GM21515 (cell line): ENCODE data around the gene IPCEF1.
"Not testable (repeated sequence)": the region's sequence is repeated elsewhere in the genome, so short reads cannot be mapped to it uniquely, and the experiment has no call there.

Experiments used
- ATAC-seq: cut with Tn5 transposase; IDR thresholded peaks from one replicate; pipeline ENCODE4 v1.9.1; 2021; ENCODE audit not compliant: unreplicated experiment

IPCEF1 gene

DNA sequence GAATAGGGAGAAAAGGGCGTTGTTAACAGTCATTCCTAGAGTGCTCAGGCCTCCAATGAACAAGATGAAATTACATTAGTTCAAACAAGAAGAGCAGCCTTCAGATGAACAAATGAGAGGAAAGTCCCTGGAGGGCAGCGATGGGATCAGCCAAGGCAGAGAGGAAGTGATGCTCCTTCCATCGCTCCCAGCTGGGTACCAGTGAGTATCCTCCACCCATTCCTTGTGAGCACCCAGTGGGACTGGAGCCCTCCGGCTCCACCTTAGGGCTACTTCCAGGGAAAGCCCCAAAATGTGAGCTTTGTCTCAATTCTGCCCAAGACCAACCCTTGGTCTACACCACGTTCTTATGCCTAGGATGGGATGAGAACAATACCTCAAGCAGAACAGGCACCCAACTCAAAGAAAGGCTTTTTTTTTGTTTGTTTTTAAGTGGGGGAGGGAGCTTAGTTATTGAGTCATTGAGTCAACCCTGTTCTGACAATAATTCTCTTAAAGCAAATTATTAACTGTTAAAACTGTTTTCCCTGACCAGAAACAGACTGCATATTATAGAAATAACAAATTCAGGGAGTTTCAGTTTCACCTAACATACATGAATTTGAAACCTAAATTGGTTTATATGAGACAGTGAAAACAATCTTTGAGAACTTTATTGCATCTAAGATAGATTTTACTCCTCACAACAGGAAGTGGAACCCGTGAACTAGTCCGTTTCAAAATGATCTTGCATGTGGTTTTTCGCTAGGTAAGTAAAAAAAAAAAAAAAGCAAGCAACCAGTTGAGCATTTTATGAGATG, 106.9 kb downstream of the IPCEF1 start:
- peak; percentile 73 for ATAC-seq

DNA sequence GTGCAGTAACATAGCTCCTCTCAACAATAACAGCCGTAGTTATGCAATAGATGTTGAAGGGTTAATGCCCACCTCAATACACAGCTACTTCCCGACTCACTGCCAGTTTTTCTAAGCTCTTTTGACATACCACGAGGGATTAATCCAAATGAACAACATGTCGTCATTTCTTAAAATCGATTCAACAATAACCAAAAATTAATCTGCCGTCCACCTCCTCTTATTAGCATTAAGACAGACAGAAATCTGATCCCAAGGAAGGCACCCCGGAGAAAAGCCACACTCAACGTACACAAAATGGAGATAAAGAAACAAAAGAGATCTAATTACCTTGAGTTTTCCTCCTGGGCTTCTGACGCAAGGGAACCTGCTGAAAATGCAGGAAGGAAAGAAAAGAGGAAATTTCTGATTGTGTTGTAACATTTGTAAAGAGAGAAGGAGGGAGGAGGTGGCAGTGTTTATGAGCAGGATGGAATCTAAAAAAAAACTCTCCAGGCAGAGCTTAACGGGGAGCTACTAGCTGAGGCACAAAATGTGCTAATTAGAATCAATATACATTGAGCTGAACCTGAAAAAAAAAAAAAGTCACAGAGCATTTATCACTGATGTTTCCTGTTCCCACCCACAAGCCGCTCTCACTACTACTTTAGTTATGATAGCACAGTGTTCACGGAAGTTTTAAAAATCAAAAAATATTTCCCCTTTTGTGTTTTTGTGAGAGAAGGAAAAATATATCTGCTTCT, 109.3 kb downstream of the IPCEF1 start:
- ATAC-seq: peak; percentile 53

DNA sequence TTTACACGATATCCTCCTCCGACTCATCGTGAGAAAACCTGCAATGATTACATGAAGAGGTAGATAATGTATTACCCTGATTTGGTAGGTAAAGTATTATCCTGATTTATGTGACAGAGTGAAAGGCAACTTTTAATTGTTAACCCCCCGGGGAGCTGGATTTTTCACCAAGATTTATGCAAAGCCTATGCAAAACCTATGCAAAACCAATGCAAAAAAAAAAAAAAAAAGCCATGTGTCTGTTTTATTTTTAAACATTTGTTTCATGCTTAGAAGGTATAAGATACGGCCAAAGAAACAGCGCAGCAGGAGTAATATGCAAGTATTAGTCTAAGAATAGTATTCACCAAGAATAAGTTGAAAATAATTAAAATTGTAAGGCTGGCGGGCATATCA, 109.9 kb downstream of the IPCEF1 start:
- ATAC-seq: no peak

DNA sequence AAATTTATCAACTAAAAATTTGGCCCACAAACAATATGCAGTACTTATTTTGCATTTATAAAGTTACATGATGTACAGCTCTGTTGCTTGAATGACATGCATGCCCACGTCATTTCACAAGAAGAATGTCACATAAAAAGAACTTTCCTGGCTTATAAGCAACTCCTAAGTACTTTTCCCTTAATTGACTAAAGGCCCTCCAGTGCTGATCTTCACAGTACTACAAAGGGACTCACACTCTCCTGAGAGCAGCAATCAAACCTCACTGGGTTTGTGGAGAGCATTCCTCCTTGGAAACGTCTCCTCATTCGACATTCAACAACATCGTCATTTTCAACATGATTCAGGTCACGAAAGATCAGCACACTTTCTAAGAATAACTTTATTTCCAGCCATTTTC, 111.1 kb downstream of the IPCEF1 start:
- ATAC-seq: no peak

DNA sequence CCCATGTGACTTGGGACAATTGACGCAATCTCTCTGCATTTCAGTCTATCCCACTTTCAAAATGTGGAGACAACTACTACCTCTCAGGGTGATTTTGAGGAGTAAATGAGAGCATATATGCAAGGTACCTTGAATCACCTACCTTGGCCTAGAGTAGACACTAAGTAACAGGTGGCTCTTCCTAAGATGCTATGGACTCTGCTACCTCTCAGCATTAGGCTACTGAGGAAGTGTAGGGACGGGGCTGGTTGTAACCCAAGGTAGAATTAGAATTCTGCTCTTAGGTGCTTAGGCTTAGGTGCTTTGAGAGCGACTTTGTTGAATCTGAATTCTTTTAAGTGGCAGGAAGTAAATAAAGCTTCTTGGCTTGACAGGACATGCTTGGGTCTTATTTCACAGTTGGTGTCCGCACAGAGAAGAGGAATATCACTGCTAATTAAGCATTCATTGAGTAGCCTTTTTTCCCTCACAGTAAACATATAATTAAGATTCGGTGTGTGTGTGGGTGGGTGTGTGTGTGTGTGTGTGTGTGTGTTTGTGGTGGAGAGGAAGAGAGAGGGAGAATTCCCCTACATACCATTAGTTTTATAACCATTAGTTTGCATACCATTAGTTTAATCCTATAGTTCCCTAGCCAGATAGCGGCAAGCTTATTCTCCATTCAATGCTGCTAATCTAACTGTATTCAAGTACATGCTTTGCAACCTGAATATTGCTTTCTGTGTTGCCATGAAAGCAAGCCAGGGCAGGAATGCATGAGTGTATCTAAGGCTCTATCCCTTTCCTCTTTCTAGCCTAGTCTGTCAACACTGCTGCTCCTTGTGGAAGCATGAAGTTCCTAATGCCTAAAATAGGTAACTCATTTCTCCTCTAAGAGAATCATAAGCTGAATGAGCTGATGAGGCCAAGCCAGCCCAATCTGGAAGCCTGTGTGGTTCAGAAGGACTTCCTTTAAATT, 112.5 kb downstream of the IPCEF1 start:
- ATAC-seq: no peak

DNA sequence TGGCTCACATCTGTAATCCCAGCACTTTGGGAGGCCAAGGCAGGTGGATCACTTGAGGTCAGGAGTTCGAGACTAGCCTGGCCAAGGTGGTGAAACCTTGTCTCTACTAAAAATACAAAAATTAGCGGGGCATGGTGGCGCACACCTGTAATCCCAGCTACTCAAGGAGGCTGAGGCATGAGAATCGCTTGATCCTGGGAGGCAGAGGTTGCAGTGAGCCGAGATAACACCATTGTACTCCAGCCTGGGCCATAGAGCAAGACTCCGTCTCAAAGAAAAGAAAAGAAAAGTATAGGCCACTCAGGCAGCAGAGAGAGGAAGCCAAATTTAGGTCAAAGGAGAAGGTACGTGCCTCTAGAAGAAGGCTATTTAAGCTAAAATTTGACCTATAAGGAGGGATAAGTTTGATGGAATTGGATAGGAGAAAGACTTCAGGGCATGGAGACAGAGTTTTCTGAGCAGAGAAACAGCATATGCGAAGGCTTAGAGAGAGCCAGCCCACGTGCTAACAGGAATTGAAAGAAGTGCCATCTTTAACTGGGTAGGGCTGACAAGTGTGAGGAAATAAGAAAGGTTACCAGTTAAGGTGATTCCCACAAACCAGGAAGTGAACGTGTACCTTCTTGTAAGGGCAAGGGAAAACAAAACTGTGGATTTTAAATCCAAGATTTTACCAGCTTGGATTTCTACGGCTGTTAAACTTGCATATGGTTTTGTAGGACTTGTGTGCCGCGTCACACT, 113.8 kb downstream of the IPCEF1 start:
- no peak for ATAC-seq

DNA sequence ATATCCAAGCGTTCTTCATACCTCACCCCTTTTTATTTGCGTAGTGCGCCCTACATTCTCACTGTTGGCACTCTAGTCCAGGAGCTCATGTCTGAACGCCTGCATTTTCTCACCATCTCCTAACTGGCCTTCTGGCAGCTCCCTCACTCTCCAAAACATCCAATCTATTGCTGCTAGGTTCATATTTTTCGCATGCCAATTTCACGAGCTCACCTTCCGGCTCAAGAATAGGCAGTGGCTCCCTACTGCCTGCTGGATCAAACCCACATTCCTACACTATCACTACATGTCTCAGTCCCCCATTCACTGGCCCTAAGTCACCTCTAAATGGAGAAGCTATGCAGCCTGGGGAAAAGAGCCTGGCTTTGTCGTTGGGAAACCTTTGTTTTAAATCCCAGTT, 115.0 kb downstream of the IPCEF1 start:
- no peak for ATAC-seq

DNA sequence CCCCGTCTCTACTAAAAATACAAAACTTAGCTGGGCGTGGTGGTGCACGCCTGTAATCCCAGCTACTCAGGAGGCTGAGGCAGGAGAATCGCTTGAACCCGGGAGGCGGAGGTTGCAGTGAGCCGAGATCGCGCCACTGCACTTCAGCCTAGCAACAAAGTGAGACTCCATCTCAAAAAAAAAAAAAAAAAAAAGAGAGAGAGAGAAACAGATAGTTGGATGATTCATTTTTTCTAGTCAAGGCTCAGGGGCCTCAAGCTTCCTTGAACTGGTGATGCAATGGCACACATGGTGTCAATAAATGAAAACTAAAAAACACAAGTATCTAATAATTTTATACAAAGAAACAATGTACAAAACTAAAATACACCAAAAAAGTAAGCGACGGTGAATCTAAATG, 115.5 kb downstream of the IPCEF1 start:
- ATAC-seq: not testable (repeated sequence)

DNA sequence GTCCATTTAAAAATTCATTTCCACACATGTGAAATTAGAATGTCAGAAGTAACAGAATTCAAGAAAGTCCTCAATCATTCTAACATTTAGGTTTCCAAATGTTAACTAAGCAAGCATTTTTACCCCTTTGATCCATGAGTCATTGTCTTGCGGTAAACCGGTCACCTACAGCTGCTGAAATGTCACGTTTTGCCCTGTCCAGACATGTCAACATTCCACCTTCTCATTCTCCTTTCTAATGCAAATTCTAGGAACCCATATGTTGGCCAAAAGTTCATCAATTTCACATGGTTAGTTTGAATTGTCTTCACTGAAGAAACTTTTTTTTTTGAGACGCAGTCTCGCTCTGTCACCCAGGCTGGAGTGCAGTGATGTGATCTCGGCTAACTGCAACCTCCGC, 117.2 kb downstream of the IPCEF1 start:
- ATAC-seq: no peak

DNA sequence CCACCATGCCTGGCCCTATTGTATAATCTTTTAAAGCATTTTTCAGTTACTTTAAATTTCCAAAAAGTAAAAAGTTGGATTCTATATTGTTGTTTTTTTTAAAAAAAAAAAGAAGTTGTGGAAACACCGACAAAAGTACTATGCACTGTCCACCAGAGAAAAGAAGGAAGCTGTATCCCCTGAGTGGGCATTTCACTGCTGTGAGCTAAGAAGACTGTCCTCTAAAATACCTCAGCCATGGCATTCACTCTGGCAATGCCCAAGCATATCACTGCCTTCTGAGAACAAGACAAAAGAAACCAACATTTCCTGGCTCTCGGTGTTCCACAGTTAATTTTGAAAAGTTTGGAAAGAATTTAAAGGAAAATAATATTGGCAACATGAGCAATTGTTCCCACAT, 117.8 kb downstream of the IPCEF1 start:
- ATAC-seq: no peak

DNA sequence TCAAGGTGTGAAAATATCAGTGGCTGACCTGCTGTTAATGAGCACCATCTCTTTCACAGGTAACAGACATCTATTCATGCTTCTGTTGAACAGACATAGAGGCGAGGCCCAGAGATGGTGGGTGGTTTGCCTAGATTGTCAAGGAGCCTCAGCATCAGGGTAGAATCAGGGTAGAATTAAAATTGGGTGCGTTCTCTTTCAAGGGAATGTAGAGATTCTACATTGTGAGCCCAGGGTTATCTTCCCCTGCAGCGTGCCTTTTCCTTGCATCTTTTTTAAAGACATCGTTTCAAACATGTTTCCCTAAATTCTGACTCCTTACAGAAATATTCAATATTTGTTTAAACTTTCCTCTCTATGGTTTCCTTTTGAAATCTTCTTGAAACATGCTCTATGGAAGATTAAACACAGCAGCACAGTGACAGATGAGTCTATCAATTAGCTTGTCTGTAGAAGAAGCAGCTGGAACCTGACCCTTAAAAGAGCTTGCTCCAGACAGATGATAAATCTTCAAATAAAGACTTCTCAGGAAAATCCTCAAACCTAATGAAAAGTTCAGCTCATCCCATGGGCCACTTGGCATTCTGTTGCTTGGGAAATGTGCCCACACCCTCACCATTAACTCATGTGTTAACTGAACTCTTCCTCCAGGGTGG, 119.8 kb downstream of the IPCEF1 start:
- ATAC-seq: no peak

DNA sequence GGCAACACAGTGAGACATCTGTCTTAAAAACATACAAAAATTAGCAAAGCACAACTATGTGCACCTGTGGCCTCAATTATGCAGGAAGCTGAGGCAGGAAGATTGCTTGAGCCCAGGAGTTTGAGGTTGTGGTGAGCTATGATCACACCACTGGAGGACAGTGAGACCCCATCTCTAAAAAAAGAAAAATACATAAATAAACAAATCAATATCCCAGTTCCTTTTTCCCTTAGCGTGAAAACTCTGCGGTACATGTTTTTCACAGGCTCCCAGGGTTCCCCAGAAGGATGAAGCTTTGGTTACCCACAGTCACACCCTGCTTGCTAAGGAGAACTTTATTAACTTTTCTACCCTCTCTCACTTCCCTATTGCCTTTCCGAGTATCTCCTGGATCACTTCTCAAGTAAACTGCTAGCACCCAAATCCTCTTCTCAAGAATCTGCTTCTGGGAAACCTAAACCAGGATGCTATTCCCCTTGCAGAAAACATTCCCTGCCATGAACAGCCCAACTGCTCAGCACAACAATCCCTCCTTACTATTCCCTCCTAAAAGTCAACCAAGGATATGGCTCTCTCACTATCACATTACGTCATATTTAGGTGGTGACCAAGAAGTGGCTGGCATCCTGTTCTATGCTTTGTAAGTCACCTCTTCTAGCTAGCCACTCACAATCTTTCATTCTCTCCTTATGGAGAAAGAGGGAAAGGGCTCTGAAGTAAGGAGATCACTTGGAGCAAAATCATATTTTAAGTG, 122.4 kb downstream of the IPCEF1 start:
- peak; percentile 63 for ATAC-seq

DNA sequence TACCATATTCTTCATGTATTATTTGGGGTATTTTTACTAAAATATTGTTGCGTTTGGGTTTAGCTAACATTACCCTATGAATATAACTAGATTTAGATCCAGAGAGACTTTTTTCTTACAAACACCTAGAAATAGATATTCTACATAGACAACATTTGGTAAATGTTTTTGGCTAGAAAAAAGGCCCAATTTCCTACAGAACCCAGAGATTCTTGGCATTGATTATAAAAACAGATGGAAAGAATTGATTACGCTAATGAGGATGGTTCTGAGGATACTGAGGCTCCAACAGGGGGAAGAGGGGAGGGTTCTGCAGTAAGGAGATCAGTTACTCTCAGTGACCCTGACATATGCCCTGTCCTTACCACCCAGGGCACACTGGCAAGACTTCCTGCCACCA, 123.2 kb downstream of the IPCEF1 start:
- ATAC-seq: no peak

DNA sequence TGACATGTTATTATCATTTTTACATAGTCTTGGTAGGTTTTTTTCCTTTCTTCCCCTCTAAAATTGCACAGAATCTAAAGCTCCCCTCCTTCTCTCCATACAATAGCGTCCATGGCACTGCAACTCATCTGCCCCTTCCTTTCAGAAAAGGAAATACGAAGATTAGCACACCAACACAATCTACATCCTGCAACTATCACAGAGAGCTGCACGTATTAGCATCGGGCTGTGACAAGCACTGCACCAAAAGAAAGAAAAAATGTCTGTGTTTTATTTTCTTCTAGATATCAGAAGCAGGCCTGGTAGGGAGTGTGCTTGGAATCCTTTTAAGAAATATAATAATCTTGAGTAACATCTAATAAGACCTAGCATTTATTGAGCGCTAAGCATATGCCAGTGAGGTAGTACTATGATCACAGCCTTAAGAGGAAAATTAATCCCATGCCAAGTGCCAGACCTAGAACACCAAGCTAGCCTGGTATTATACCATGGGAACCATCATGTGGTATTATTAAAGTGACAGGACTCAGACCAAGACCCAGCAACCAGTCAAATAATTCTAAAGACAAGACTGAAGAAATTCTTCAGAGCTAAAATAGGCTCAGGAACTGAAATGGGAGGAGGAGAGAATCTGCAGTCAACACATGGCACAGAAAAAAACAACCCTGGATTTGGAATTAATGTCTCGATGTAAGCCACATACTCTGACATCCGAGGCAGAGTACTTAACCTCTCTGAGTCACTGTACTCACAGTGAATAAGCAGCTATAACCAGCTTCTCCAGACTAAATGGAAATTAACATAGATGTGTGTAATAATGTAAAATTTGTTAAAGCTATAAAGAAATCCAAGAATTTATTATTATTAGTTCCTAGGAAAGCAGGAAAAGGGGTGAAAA, 124.3 kb downstream of the IPCEF1 start:
- no peak for ATAC-seq

DNA sequence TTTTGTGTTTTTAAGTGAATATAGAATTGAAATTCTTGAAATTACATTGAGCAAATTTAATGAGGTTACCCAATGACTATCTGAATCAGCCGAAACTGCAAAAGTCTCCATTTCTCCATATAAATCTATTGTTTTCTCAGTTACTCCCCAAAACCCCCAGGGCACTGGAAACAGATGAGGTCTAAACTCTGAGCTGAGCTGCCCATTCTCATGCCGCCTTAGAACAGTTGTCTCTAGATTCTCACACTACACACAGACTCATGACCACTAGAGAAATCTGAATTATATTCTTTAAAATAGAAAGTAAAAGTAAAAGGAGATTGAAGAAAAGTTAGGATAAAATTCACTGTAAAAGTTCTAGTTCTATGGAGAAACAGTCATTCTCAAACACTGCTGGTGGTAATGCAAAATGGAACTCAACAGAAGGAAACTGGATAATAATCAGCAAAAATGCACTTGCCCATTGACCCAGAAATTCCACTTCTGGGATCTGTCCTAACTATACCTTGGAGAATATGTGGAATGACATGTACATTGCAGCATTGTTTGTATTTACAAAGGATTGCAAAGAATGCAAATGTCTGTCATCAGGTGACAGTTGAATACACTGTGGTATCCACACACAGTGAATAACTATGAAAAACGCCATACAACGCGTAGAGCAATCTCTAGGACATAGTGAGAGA, 125.5 kb downstream of the IPCEF1 start:
- ATAC-seq: no peak

DNA sequence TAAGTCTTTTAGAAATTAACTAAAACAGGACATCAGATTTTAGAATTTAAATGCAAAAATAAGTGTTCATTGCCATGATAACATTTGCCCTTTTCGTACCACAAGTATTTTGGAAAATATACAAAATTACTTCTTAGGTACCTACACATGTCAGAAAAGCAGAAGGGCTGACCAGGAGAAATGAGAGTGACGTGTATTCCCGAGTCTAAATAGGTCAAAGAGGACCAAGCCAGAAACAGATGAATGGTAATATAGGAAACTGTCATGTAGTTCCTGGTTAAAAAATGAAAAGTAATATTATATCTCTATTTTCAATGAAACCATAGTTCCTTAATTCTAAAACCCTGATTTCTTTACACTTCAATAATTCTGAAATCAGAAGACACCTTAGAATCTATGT, 126.2 kb downstream of the IPCEF1 start:
- ATAC-seq: no peak

DNA sequence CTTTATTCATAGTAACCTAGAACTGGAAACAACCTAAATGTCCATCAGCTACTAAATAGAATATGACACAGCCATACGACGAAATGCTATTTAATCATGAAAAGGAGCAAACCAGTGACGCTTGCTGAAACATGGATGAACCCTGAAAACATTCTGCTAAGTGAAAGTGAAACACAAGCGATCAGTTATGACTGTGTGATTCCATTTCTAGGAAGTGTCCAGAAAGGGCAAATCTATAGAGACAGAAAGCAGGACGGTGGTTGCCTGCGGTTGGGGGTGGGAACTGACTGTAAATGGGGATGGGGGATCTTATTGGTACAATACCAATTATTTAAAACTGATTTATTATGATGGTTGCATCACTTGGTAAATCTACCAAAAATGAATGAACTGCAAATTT, 126.8 kb downstream of the IPCEF1 start:
- ATAC-seq: peak; percentile 63

DNA sequence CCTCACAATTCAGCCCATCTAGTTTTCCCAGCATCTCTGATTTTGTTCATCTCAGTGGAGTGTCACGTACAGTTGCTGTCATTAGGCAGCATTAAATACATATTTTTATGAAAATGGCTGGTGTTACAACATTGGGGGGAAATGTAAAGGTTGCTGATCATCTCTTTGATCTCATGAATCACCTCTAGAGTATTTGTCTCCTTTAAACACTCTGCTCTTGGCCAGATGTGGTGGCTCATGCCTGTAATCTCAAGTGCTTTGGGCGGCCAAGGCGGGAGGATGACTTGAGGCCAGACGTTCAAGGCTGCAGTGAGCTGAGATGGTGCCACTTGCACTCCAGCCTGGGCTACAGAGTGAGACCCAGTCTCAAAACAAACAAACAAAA, 128.1 kb downstream of the IPCEF1 start:
- ATAC-seq: no peak
